HG03139 (cell line): ENCODE measurements around the gene FANCL.
"Not testable (repeated sequence)": the region's sequence is repeated elsewhere in the genome, so short reads cannot be mapped to it uniquely, and the experiment has no call there.

Experiments
- ATAC-seq: cut with Tn5 transposase; IDR thresholded peaks from one replicate; pipeline ENCODE4 v1.9.1; 2021; ENCODE audit not compliant: unreplicated experiment

The FANCL gene

GRCh38 chr2:58155160-58155778 lies 85.9 kb downstream of the FANCL start:
- no peak for ATAC-seq

- ATAC-seq = no peak
These were observed 94.4 kb downstream of the FANCL start for GRCh38 chr2:58146707-58147106.

- ATAC-seq = not testable (repeated sequence)
These were observed 95.4 kb downstream of the FANCL start for GRCh38 chr2:58145769-58146168.

- ATAC-seq = no peak
These were observed 100.5 kb downstream of the FANCL start for GRCh38 chr2:58140508-58141072.

GRCh38 chr2:58138396-58139030 lies 102.6 kb downstream of the FANCL start:
- no peak for ATAC-seq

GRCh38 chr2:58137856-58138255 lies 103.3 kb downstream of the FANCL start:
- ATAC-seq = no peak

- ATAC-seq = no peak
These were observed 103.9 kb downstream of the FANCL start for GRCh38 chr2:58137221-58137620.

GRCh38 chr2:58135861-58136260 lies 105.3 kb downstream of the FANCL start:
- ATAC-seq = no peak

GRCh38 chr2:58133395-58133794 lies 107.7 kb downstream of the FANCL start:
- no peak for ATAC-seq

- ATAC-seq = no peak
These were observed 109.7 kb downstream of the FANCL start for GRCh38 chr2:58131191-58132011.

- ATAC-seq = no peak
These were observed 110.9 kb downstream of the FANCL start for GRCh38 chr2:58130238-58130637.

- ATAC-seq = no peak
These were observed 114.0 kb downstream of the FANCL start for GRCh38 chr2:58127111-58127510.

- no peak for ATAC-seq
These were observed 118.6 kb downstream of the FANCL start for GRCh38 chr2:58122540-58122939.

GRCh38 chr2:58122040-58122439 lies 119.1 kb downstream of the FANCL start:
- no peak for ATAC-seq

- ATAC-seq = no peak
These were observed 120.4 kb downstream of the FANCL start for GRCh38 chr2:58120626-58121229.

GRCh38 chr2:58113563-58113962 lies 127.6 kb downstream of the FANCL start:
- ATAC-seq = not testable (repeated sequence)

GRCh38 chr2:58110765-58111164 lies 130.4 kb downstream of the FANCL start:
- no peak for ATAC-seq

GRCh38 chr2:58109481-58109880 lies 131.6 kb downstream of the FANCL start:
- ATAC-seq = no peak
